WTC11 (cell line): ENCODE results near the gene ADARB2. TPM values are rescaled to one million over a fixed set of nuclear protein-coding genes. Genes with fewer than 3 reads are reported as not detected.

Source experiments
- ATAC-seq: fragments of 200-7000 bp; cut with Tn5 transposase; 2 replicates; pipeline ENCODE4 v1.10.0; 2021; ENCODE audit warnings: mild to moderate bottlenecking, moderate library complexity
- CTCF ChIA-PET: fragments of 300-600 bp; sonication (Branson Sonifier 250); formaldehyde crosslinking; loops from one replicate; lab custom pipeline; 2021; ENCODE audit warnings: antibody characterized with exemption; lab: Charles Lee
- POLR2A ChIA-PET: fragments of 350-600 bp; sonication (Branson Sonifier 250); formaldehyde crosslinking; loops from one replicate; lab custom pipeline; 2021; ENCODE audit warnings: antibody characterized with exemption; lab: Charles Lee
- DNase-seq: peaks from one replicate; pipeline ENCODE4 v3.0.0; 2021; ENCODE audit warnings: low spot score
- H3K27ac Mint-ChIP-seq: 2 replicates; pipeline ENCODE4 v1.8.0; 2021; ENCODE audit warnings: mixed read lengths
- H3K27me3 Mint-ChIP-seq: 2 replicates; pipeline ENCODE4 v1.8.0; 2021; ENCODE audit warnings: low read depth, mild to moderate bottlenecking, moderate library complexity, mixed read lengths
- H3K36me3 Mint-ChIP-seq: 2 replicates; pipeline ENCODE4 v1.8.0; 2021; ENCODE audit warnings: mixed read lengths
- H3K4me1 Mint-ChIP-seq: 2 replicates; pipeline ENCODE4 v1.8.0; 2022; ENCODE audit warnings: mixed read lengths
- H3K4me3 Mint-ChIP-seq: 2 replicates; pipeline ENCODE4 v1.8.0; 2021; ENCODE audit warnings: mild to moderate bottlenecking, moderate library complexity, mixed read lengths
- H3K9me3 Mint-ChIP-seq: 2 replicates; pipeline ENCODE4 v1.8.0; 2021; ENCODE audit warnings: mixed read lengths
- ATF1 ChIP-seq: sonication (generic); formaldehyde crosslinking; IDR thresholded peaks from 2 replicates; pipeline ENCODE4 v1.8.1; 2023; ENCODE audit warnings: mild to moderate bottlenecking, moderate library complexity, missing genetic modification reagents
- MYBL2 ChIP-seq: sonication (generic); formaldehyde crosslinking; IDR thresholded peaks from 2 replicates; pipeline ENCODE4 v1.8.1; 2023; ENCODE audit warnings: mild to moderate bottlenecking, moderate library complexity, missing genetic modification reagents
- RORB ChIP-seq: fragments of 250-450 bp; sonication (Bioruptor Pico); IDR thresholded peaks from 2 replicates; pipeline ENCODE4 v1.9.0; 2021; ENCODE audit warnings: mild to moderate bottlenecking
- ZNF219 ChIP-seq: sonication (generic); formaldehyde crosslinking; IDR thresholded peaks from 2 replicates; pipeline ENCODE4 v1.8.0; 2023; ENCODE audit warnings: missing genetic modification reagents, mild to moderate bottlenecking, borderline replicate concordance
- ZNF317 ChIP-seq: sonication (generic); formaldehyde crosslinking; IDR thresholded peaks from 2 replicates; pipeline ENCODE4 v1.8.1; 2023; ENCODE audit warnings: low read depth, mild to moderate bottlenecking, moderate library complexity, missing genetic modification reagents, borderline replicate concordance
- total RNA-seq: library from RNA; stranded (reverse); gene quantifications from 3 replicates; pipeline ENCODE4 v1.2.3, GENCODE V29; 2021
- TF ChIP-seq, protein P1 (sequence below): sonication (generic); formaldehyde crosslinking; IDR thresholded peaks from 2 replicates; pipeline ENCODE4 v1.8.0; 2023; ENCODE audit warnings: mild to moderate bottlenecking, missing genetic modification reagents
- TF ChIP-seq, protein P2 (sequence below): fragments of 250-450 bp; sonication (Bioruptor Pico); IDR thresholded peaks from 2 replicates; pipeline ENCODE4 v1.8.0; 2021; ENCODE audit warnings: mild to moderate bottlenecking
- TF ChIP-seq, protein P3 (sequence below): fragments of 200-600 bp; IDR thresholded peaks from 2 replicates; pipeline ENCODE4 v1.8.0; 2022; ENCODE audit warnings: antibody characterized with exemption
- TF ChIP-seq, protein P4 (sequence below): fragments of 250-450 bp; sonication (Bioruptor Pico); IDR thresholded peaks from 2 replicates; pipeline ENCODE4 v1.9.0; 2021; ENCODE audit warnings: mild to moderate bottlenecking, borderline replicate concordance
- TF ChIP-seq, protein P5 (sequence below): fragments of 250-450 bp; sonication (Bioruptor Pico); conservative IDR thresholded peaks from 2 replicates; pipeline ENCODE4 v1.9.0; 2021; ENCODE audit warnings: mild to moderate bottlenecking
- TF ChIP-seq, protein P6 (sequence below): sonication (generic); formaldehyde crosslinking; conservative IDR thresholded peaks from 2 replicates; pipeline ENCODE4 v1.8.1; 2022; ENCODE audit warnings: mild to moderate bottlenecking, missing genetic modification reagents
- TF ChIP-seq, protein P7 (sequence below): sonication (generic); formaldehyde crosslinking; IDR thresholded peaks from 2 replicates; pipeline ENCODE4 v1.8.1; 2022; ENCODE audit warnings: missing genetic modification reagents, borderline replicate concordance
- TF ChIP-seq, protein P8 (sequence below): sonication (generic); formaldehyde crosslinking; IDR thresholded peaks from 2 replicates; pipeline ENCODE4 v1.8.1; 2022; ENCODE audit warnings: low read depth, mild to moderate bottlenecking, moderate library complexity, missing genetic modification reagents, borderline replicate concordance

ADARB2 gene
- total RNA-seq, 1 experiment from 2014 or later, result 3.7 TPM

DNA sequence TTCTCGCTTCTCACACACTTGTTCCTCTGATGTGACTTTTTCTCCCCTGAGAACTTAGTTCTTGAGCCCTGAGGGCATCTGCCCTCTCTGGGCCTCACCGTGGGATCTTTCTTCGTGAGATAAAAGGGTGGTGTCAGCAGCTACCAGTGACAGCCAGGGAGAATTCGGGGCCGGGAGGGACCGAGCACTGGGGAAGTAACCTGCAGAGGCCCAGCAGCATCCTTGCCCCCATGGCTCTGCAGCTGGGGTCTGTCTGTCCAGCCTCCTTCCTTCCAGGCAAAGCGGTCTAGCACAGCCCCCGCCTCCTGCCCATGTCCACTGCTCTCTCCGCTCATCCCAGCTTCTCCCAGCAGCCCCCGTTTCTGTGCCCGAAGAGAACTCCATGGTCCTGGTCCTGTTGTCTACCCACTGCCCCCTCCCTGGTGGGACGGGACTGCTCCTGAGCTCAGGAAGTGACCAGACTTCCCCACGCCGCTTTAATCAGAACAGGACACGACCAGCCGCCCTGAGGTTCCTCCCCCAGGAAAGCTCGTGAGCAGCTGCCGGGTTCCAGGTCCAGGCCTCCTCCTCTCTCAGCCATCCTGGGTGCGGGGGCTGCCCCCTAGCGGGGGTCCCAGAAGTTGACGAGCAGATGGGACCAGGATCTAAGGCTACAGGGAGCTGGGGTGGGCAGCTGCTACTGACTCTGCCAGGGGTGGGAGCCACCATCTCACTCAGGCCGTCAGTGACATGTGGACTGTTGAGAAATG, 493.7 kb downstream of the ADARB2 start:
- DNase-seq, result peak; percentile 46
- Mint-ChIP-seq H3K27ac (no peak overlapping the region), H3K36me3 (peaks cover 2% of the 10 kb centered on the region), H3K4me3 (no peak overlapping the region), H3K9me3 (peaks cover 3% of the 10 kb centered on the region), H3K27me3 (0 out of 2 replicates have a peak, but pooled peaks cover 4% of the 10 kb centered on the region), H3K4me1 (peaks cover 31% of the 10 kb centered on the region)
- ChIA-PET POLR2A (no interaction called here), CTCF (interaction anchor here (0.5 to 3.2 kb wide), 24 partner anchors 9 to 489 kb away, joined by 3 to 32 read pairs (median 4); partner anchors contain the start of gene IDI1)
- TF ChIP-seq ZNF219 (CRISPR knock-in tag), result no peak
- no peak for TF ChIP-seq ZNF317 (CRISPR knock-in tag)
- no peak for TF ChIP-seq MYBL2 (CRISPR knock-in tag)
- TF ChIP-seq, protein P1, sequence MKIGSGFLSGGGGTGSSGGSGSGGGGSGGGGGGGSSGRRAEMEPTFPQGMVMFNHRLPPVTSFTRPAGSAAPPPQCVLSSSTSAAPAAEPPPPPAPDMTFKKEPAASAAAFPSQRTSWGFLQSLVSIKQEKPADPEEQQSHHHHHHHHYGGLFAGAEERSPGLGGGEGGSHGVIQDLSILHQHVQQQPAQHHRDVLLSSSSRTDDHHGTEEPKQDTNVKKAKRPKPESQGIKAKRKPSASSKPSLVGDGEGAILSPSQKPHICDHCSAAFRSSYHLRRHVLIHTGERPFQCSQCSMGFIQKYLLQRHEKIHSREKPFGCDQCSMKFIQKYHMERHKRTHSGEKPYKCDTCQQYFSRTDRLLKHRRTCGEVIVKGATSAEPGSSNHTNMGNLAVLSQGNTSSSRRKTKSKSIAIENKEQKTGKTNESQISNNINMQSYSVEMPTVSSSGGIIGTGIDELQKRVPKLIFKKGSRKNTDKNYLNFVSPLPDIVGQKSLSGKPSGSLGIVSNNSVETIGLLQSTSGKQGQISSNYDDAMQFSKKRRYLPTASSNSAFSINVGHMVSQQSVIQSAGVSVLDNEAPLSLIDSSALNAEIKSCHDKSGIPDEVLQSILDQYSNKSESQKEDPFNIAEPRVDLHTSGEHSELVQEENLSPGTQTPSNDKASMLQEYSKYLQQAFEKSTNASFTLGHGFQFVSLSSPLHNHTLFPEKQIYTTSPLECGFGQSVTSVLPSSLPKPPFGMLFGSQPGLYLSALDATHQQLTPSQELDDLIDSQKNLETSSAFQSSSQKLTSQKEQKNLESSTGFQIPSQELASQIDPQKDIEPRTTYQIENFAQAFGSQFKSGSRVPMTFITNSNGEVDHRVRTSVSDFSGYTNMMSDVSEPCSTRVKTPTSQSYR (CRISPR knock-in tag), result no peak
- TF ChIP-seq, protein P2, sequence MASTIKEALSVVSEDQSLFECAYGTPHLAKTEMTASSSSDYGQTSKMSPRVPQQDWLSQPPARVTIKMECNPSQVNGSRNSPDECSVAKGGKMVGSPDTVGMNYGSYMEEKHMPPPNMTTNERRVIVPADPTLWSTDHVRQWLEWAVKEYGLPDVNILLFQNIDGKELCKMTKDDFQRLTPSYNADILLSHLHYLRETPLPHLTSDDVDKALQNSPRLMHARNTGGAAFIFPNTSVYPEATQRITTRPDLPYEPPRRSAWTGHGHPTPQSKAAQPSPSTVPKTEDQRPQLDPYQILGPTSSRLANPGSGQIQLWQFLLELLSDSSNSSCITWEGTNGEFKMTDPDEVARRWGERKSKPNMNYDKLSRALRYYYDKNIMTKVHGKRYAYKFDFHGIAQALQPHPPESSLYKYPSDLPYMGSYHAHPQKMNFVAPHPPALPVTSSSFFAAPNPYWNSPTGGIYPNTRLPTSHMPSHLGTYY (CRISPR knock-in tag), result no peak
- TF ChIP-seq, protein P3, sequence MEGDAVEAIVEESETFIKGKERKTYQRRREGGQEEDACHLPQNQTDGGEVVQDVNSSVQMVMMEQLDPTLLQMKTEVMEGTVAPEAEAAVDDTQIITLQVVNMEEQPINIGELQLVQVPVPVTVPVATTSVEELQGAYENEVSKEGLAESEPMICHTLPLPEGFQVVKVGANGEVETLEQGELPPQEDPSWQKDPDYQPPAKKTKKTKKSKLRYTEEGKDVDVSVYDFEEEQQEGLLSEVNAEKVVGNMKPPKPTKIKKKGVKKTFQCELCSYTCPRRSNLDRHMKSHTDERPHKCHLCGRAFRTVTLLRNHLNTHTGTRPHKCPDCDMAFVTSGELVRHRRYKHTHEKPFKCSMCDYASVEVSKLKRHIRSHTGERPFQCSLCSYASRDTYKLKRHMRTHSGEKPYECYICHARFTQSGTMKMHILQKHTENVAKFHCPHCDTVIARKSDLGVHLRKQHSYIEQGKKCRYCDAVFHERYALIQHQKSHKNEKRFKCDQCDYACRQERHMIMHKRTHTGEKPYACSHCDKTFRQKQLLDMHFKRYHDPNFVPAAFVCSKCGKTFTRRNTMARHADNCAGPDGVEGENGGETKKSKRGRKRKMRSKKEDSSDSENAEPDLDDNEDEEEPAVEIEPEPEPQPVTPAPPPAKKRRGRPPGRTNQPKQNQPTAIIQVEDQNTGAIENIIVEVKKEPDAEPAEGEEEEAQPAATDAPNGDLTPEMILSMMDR, result 0 out of 2 replicates have a peak, but pooled peaks have one; percentile 29
- TF ChIP-seq, protein P4, sequence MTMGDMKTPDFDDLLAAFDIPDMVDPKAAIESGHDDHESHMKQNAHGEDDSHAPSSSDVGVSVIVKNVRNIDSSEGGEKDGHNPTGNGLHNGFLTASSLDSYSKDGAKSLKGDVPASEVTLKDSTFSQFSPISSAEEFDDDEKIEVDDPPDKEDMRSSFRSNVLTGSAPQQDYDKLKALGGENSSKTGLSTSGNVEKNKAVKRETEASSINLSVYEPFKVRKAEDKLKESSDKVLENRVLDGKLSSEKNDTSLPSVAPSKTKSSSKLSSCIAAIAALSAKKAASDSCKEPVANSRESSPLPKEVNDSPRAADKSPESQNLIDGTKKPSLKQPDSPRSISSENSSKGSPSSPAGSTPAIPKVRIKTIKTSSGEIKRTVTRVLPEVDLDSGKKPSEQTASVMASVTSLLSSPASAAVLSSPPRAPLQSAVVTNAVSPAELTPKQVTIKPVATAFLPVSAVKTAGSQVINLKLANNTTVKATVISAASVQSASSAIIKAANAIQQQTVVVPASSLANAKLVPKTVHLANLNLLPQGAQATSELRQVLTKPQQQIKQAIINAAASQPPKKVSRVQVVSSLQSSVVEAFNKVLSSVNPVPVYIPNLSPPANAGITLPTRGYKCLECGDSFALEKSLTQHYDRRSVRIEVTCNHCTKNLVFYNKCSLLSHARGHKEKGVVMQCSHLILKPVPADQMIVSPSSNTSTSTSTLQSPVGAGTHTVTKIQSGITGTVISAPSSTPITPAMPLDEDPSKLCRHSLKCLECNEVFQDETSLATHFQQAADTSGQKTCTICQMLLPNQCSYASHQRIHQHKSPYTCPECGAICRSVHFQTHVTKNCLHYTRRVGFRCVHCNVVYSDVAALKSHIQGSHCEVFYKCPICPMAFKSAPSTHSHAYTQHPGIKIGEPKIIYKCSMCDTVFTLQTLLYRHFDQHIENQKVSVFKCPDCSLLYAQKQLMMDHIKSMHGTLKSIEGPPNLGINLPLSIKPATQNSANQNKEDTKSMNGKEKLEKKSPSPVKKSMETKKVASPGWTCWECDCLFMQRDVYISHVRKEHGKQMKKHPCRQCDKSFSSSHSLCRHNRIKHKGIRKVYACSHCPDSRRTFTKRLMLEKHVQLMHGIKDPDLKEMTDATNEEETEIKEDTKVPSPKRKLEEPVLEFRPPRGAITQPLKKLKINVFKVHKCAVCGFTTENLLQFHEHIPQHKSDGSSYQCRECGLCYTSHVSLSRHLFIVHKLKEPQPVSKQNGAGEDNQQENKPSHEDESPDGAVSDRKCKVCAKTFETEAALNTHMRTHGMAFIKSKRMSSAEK, result no peak
- peak; percentile 44 for ATAC-seq

DNA sequence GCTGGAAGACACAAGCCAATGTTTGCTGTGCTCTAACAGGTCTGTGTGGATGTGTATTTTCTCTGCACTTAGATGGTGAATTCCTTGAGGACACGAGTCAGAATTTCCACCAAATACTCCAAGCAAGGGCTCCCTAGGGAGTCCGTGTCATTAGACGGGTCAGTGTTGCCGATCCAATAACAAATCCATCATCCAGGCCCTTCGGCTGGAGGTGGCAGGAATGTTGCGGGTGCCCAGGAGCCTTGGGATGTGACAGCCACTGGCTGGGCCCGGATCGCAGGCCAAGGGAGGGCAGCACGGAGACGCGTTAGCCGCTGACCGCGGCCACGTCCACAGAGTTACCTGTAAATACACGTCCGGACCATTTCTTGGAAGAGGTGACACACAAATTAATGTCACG, 494.4 kb downstream of the ADARB2 start:
- peaks cover 2% of the 10 kb centered on the region for H3K36me3 Mint-ChIP-seq
- no peak overlapping the region for H3K4me3 Mint-ChIP-seq
- ChIA-PET POLR2A (no interaction called here), CTCF (interaction anchor here (1.3 to 3.2 kb wide), 6 partner anchors 14 to 133 kb away, joined by 4 to 32 read pairs (median 7); no protein-coding TSS in a partner anchor)
- H3K27me3 Mint-ChIP-seq, result 0 out of 2 replicates have a peak, but pooled peaks cover 4% of the 10 kb centered on the region
- H3K9me3 Mint-ChIP-seq, result peaks cover 3% of the 10 kb centered on the region
- peak overlapping the region; percentile 17 for H3K27ac Mint-ChIP-seq
- DNase-seq, result no peak
- peaks cover 31% of the 10 kb centered on the region for H3K4me1 Mint-ChIP-seq
- TF ChIP-seq, protein P5, sequence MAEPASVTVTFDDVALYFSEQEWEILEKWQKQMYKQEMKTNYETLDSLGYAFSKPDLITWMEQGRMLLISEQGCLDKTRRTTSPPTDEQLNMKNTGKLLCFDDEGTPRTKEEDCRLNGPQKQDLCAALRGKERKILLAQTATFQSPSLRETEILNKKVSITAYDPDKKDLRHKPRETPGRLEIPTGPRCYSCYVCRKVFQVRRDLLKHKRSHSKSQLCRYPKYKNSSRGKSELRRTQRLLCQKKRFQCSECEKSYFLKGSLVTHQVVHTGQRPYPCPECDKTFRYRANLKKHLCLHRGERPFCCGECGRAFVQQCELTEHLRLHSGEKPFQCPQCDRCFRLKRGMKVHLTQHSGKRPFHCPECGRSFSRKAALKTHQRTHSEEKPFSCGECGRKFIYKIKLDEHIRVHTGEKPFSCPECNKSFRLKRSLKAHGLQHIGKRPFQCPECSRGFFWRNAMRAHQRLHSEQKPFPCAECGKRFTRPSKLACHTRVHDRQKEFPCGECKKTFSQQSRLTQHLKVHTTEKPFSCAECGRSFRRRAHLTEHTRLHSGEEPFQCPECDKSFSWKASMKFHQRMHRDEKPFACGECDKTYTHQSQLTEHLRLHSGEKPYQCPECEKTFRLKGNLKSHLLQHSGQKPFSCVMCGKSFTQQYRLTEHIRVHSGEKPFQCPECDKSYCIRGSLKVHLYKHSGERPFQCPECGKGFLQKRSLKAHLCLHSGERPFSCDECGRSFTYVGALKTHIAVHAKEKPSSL (CRISPR knock-in tag), result no peak
- TF ChIP-seq ATF1 (CRISPR knock-in tag) (no peak), RORB (CRISPR knock-in tag) (no peak), ZNF317 (CRISPR knock-in tag) (no peak)
- TF ChIP-seq, protein P6, sequence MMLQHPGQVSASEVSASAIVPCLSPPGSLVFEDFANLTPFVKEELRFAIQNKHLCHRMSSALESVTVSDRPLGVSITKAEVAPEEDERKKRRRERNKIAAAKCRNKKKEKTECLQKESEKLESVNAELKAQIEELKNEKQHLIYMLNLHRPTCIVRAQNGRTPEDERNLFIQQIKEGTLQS (CRISPR knock-in tag), result no peak
- TF ChIP-seq, protein P7, sequence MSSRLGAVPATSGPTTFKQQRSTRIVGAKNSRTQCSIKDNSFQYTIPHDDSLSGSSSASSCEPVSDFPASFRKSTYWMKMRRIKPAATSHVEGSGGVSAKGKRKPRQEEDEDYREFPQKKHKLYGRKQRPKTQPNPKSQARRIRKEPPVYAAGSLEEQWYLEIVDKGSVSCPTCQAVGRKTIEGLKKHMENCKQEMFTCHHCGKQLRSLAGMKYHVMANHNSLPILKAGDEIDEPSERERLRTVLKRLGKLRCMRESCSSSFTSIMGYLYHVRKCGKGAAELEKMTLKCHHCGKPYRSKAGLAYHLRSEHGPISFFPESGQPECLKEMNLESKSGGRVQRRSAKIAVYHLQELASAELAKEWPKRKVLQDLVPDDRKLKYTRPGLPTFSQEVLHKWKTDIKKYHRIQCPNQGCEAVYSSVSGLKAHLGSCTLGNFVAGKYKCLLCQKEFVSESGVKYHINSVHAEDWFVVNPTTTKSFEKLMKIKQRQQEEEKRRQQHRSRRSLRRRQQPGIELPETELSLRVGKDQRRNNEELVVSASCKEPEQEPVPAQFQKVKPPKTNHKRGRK (CRISPR knock-in tag), result no peak
- TF ChIP-seq, protein P8, sequence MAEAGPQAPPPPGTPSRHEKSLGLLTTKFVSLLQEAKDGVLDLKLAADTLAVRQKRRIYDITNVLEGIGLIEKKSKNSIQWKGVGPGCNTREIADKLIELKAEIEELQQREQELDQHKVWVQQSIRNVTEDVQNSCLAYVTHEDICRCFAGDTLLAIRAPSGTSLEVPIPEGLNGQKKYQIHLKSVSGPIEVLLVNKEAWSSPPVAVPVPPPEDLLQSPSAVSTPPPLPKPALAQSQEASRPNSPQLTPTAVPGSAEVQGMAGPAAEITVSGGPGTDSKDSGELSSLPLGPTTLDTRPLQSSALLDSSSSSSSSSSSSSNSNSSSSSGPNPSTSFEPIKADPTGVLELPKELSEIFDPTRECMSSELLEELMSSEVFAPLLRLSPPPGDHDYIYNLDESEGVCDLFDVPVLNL (CRISPR knock-in tag), result no peak
- TF ChIP-seq, all 79 proteins: peak for 0
- ATAC-seq, result no peak
